GM12878 (cell line): ENCODE results near the gene SEMA4D.

ENCODE experiments used
- CTCF ChIP-seq, 3 experiments: IDR thresholded peaks in 2 of 3; conservative IDR thresholded peaks in 1 of 3; 2 replicates each; pipeline ENCODE4 v1.5.1; 2011; ENCODE audit warnings: low read depth in 3 of 3, low read length in 3 of 3, mild to moderate bottlenecking in 3 of 3, control low read depth in 2 of 3, moderate library complexity in 2 of 3, inconsistent platforms in 1 of 3, mixed read lengths in 1 of 3; ENCODE audit not compliant: control insufficient read depth in 2 of 3, insufficient read depth in 1 of 3; ENCODE audit errors: extremely low read depth in 1 of 3
- DPF2 ChIP-seq: fragments of 450-650 bp; IDR thresholded peaks from 2 replicates; pipeline ENCODE4 v1.6.1; 2017; ENCODE audit warnings: mild to moderate bottlenecking
- JUNB ChIP-seq: IDR thresholded peaks from 2 replicates; pipeline ENCODE4 v1.6.1; 2016; ENCODE audit warnings: antibody characterized with exemption, mild to moderate bottlenecking
- NRF1 ChIP-seq: conservative IDR thresholded peaks from 2 replicates; pipeline ENCODE4 v1.6.1; 2011; ENCODE audit warnings: mild to moderate bottlenecking, low read depth, low read length, improper control_type of control experiment
- SP1 ChIP-seq: IDR thresholded peaks from one replicate; pipeline ENCODE4 v1.6.1; 2011; ENCODE audit warnings: low read depth, low read length
- TAF1 ChIP-seq: IDR thresholded peaks from 2 replicates; pipeline ENCODE4 v1.6.1; 2011; ENCODE audit warnings: mild to moderate bottlenecking, low read depth, low read length, borderline replicate concordance

- TF ChIP-seq NRF1 (no peak), CTCF (IDR thresholded peaks at IDR 0.05 in 2 of 3, conservative IDR thresholded peaks at IDR 0.05 in 1 of 3; ENCODE audit: control insufficient read depth in 2 of 3, extremely low read depth in 1 of 3, insufficient read depth in 1 of 3, low read depth in 3 of 3, low read length in 3 of 3) (no peak), SP1 (no peak), DPF2 (no peak), JUNB (no peak), TAF1 (no peak)
Observed at GRCh38 chr9:89541798-89542197, 43.9 kb upstream of the SEMA4D start.
